Activated naive CD8-positive, alpha-beta T cell (primary cell): ENCODE data around the gene CXorf51B.
"Not testable (repeated sequence)": the region's sequence is repeated elsewhere in the genome, so short reads cannot be mapped to it uniquely, and the experiment has no call there.

ENCODE experiments used
- H3K27ac Mint-ChIP-seq: one replicate; pipeline ENCODE4 v1.8.0; 2021; ENCODE audit warnings: mixed read lengths
- H3K27me3 Mint-ChIP-seq: one replicate; pipeline ENCODE4 v1.8.0; 2021; ENCODE audit warnings: mixed read lengths
- H3K36me3 Mint-ChIP-seq: one replicate; pipeline ENCODE4 v1.8.0; 2021; ENCODE audit warnings: mixed read lengths
- H3K4me1 Mint-ChIP-seq: one replicate; pipeline ENCODE4 v1.8.0; 2021; ENCODE audit warnings: low read depth, mixed read lengths
- H3K4me3 Mint-ChIP-seq: one replicate; pipeline ENCODE4 v1.8.0; 2021; ENCODE audit warnings: mild to moderate bottlenecking, mixed read lengths
- H3K9me3 Mint-ChIP-seq: one replicate; pipeline ENCODE4 v1.8.0; 2021; ENCODE audit warnings: low read depth, mixed read lengths

The CXorf51B gene

DNA sequence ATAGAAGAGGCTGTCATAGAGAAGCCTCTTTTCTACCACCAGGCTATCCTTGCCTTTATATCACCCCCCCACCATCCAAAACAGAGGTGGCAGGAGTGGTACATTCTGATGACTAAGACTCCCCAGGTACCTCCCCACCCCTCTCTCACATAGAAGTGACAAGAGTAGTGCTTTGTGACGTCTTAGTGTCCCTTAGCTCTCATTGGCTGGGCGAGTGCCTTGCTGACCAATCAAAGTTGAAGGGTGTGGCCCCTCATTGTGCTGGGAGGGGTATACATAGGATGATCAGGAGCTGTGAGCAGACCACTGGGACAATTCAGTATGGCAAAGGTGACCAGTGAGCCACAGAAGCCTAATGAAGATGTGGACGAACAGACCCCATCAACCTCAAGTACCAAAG, at the start of gene CXorf51B:
CXorf51B (plus strand) TSS at position 301 of the 400 bp plus-strand sequence; CDS start at position 322, 21 bp downstream.
- H3K4me1 Mint-ChIP-seq, H3K9me3 Mint-ChIP-seq, H3K36me3 Mint-ChIP-seq, H3K4me3 Mint-ChIP-seq, H3K27ac Mint-ChIP-seq, H3K27me3 Mint-ChIP-seq: not testable (repeated sequence)

- not testable (repeated sequence) for H3K4me3 Mint-ChIP-seq, H3K27ac Mint-ChIP-seq, H3K27me3 Mint-ChIP-seq, H3K4me1 Mint-ChIP-seq, H3K9me3 Mint-ChIP-seq, H3K36me3 Mint-ChIP-seq
Observed at GRCh38 chrX:146814644-146815043, 5.1 kb downstream of the CXorf51B start, which contains the start of gene CXorf51A. TSS of gene CXorf51A (minus strand) at chrX:146814744. CDS start at chrX:146814723, 21 bp downstream.

DNA sequence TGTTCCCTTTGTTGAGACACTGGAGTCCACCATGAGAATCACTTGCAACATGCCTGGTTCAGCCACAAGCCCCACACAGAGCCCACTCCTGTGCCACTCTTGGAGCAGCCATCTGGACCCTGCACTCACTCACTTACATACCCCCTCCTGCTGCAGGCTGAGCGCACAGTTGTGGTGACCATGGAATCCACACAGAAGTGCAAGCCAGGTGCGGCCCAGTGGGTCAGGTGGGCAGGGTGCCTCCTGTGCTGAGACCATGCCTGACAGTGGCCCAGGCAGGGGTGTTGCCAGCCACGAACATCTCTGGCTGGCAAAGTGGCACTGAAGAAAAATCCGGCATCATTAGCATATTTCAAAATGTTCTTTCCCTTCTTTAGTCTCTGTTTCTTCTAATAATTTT, 22.4 kb downstream of the CXorf51B start:
- Mint-ChIP-seq H3K4me1 (no peaks in the 10 kb centered on the region), H3K4me3 (no peak overlapping the region), H3K27ac (no peak overlapping the region), H3K9me3 (no peaks in the 10 kb centered on the region), H3K36me3 (no peaks in the 10 kb centered on the region), H3K27me3 (no peaks in the 10 kb centered on the region)

DNA sequence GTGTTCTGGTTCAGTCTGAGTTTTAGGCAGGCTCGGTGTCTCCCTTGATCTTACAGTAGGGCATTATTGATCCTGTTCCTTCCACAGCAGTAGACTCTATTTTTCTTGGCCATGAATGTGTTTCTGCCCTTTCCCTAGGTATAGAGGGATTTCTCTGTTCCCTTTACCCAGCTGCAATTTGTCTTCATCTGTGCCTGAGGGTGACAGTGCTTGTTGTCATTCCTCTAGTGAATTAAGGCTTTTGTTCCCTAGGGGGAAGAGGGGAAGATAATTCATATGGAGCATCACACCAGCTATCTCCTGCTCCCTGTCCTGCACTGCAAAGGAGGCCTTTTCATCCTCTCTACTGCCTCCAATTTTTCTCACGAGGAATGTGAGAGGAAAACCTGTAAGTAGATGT, 44.7 kb downstream of the CXorf51B start:
- peaks cover 8% of the 10 kb centered on the region for H3K9me3 Mint-ChIP-seq

More for the DNA sequence above, 44.7 kb downstream of the CXorf51B start:
- Mint-ChIP-seq H3K4me1 (no peaks in the 10 kb centered on the region), H3K4me3 (no peak overlapping the region), H3K27me3 (no peaks in the 10 kb centered on the region), H3K27ac (no peak overlapping the region), H3K36me3 (no peaks in the 10 kb centered on the region)
